Stimulated activated CD8-positive, alpha-beta memory T cell treated with anti-CD3 and anti-CD28 coated beads, Interleukin-15, amount 100 ng/mL, for 4 hours (primary cell): ENCODE measurements around the gene FKBP1B.
"Not testable (repeated sequence)": the region's sequence is repeated elsewhere in the genome, so short reads cannot be mapped to it uniquely, and the experiment has no call there.

Source experiments
- DNase-seq, 2 donors: peaks; one replicate each; pipeline ENCODE4 v3.0.0-alpha.2; 2020; ENCODE audit warnings: low read depth in 2 of 2

The FKBP1B gene

GRCh38 chr2:24058564-24059271 is 9.2 kb downstream of the FKBP1B start:
- DNase-seq = no peak

GRCh38 chr2:24065341-24065740 is 15.8 kb downstream of the FKBP1B start:
- no peak for DNase-seq

GRCh38 chr2:24072259-24072658 is 22.7 kb downstream of the FKBP1B start:
- DNase-seq = no peak

- DNase-seq = no peak
These were observed 24.3 kb downstream of the FKBP1B start for GRCh38 chr2:24073816-24074215.

GRCh38 chr2:24075259-24075658 is 25.7 kb downstream of the FKBP1B start:
- DNase-seq = no peak

- DNase-seq = peak; percentile 97 to 100
These were observed 26.6 kb downstream of the FKBP1B start, which contains the start of gene SF3B6 for GRCh38 chr2:24075915-24076848. Gene SF3B6, minus strand, starts transcription at chr2:24076326. Its CDS starts 97 bp downstream, at chr2:24076229.

- no peak for DNase-seq
These were observed 27.5 kb downstream of the FKBP1B start for GRCh38 chr2:24076849-24077534.

- DNase-seq = no peak
These were observed 28.0 kb downstream of the FKBP1B start for GRCh38 chr2:24077535-24077877.

GRCh38 chr2:24077879-24078278 is 28.3 kb downstream of the FKBP1B start:
- DNase-seq = no peak

GRCh38 chr2:24080701-24081100 is 31.2 kb downstream of the FKBP1B start:
- DNase-seq = no peak

GRCh38 chr2:24082787-24083566 is 33.4 kb downstream of the FKBP1B start:
- no peak for DNase-seq

- no peak for DNase-seq
These were observed 34.2 kb downstream of the FKBP1B start for GRCh38 chr2:24083567-24084385.

GRCh38 chr2:24084386-24085199 is 35.1 kb downstream of the FKBP1B start, which contains the start of gene TP53I3:
Gene TP53I3, minus strand, starts transcription at chr2:24084834. Its CDS starts 508 bp downstream, at chr2:24084326.
- peak; percentile 41 to 60 for DNase-seq

GRCh38 chr2:24085200-24085489 is 35.6 kb downstream of the FKBP1B start:
- DNase-seq = no peak

- no peak for DNase-seq
These were observed 36.7 kb downstream of the FKBP1B start for GRCh38 chr2:24086241-24086640.

- no peak for DNase-seq
These were observed 37.5 kb downstream of the FKBP1B start for GRCh38 chr2:24087032-24087431.

- no peak for DNase-seq
These were observed 39.3 kb downstream of the FKBP1B start for GRCh38 chr2:24088821-24089359.

GRCh38 chr2:24093270-24093669 is 43.7 kb downstream of the FKBP1B start:
- DNase-seq = not testable (repeated sequence)

- not testable (repeated sequence) for DNase-seq
These were observed 45.7 kb downstream of the FKBP1B start for GRCh38 chr2:24095171-24095677.
